NB4 (cell line): ENCODE measurements around the gene NELL2.

Experiments
- DNase-seq: peaks from one replicate; pipeline ENCODE4 v3.0.0; 2010; ENCODE audit warnings: low read depth
- H3K4me3 ChIP-seq: one replicate; pipeline ENCODE4 v1.5.1; 2011; ENCODE audit warnings: mild to moderate bottlenecking, low read depth, low read length, moderate library complexity
- CTCF ChIP-seq: IDR thresholded peaks from one replicate; pipeline ENCODE4 v1.5.1; 2012; ENCODE audit warnings: low read depth, low read length
- MAX ChIP-seq: IDR thresholded peaks from 2 replicates; pipeline ENCODE4 v1.6.1; 2011; ENCODE audit warnings: low read depth, low read length
- MYC ChIP-seq: IDR thresholded peaks from 2 replicates; pipeline ENCODE4 v1.6.1; 2011; ENCODE audit warnings: low read depth, low read length
- POLR2A ChIP-seq: IDR thresholded peaks from 2 replicates; pipeline ENCODE4 v1.6.1; 2011; ENCODE audit warnings: mild to moderate bottlenecking; ENCODE audit not compliant: insufficient read length; ENCODE audit errors: extremely low read depth

Gene NELL2

GRCh38 chr12:44584625-44585024, 291.5 kb downstream of the NELL2 start:
- DNase-seq = no peak
- H3K4me3 ChIP-seq = no peak overlapping the region
- no peak for TF ChIP-seq POLR2A
- TF ChIP-seq MYC = no peak
- TF ChIP-seq CTCF = no peak
- no peak for TF ChIP-seq MAX

GRCh38 chr12:44582521-44582920, 293.6 kb downstream of the NELL2 start:
- TF ChIP-seq MYC = no peak
- TF ChIP-seq CTCF = no peak
- TF ChIP-seq MAX = no peak
- TF ChIP-seq POLR2A = no peak
- no peak for DNase-seq
- H3K4me3 ChIP-seq = no peak overlapping the region

- no peak overlapping the region for H3K4me3 ChIP-seq
- TF ChIP-seq POLR2A (no peak), MYC (no peak), MAX (no peak), CTCF (no peak)
- DNase-seq = no peak
Observed at GRCh38 chr12:44581642-44582242, 294.4 kb downstream of the NELL2 start.

- DNase-seq = no peak
- no peak overlapping the region for H3K4me3 ChIP-seq
- no peak for TF ChIP-seq MYC
- no peak for TF ChIP-seq POLR2A
- no peak for TF ChIP-seq MAX
- no peak for TF ChIP-seq CTCF
Observed at GRCh38 chr12:44574586-44574985, 301.5 kb downstream of the NELL2 start.

GRCh38 chr12:44573723-44574122, 302.4 kb downstream of the NELL2 start:
- no peak for DNase-seq
- TF ChIP-seq MAX (no peak), MYC (no peak), POLR2A (no peak), CTCF (no peak)
- H3K4me3 ChIP-seq = no peak overlapping the region
